Ovary (tissue), 9 donors: Measurements from ENCODE around the gene ACTL6B. TPM values are rescaled to one million over a fixed set of nuclear protein-coding genes. Genes with fewer than 3 reads are reported as not detected.

ENCODE experiments used
- DNase-seq, 5 donors: peaks; one replicate each; pipeline ENCODE4 v3.0.0-alpha.2; 2019 to 2020
- H3K27ac ChIP-seq, 2 donors: fragments of 200-600 bp; one replicate each; pipeline versions ENCODE4 v1.5.1 to v1.8.0; 2019 to 2022
- H3K27me3 ChIP-seq: fragments of 200-600 bp; one replicate; pipeline ENCODE4 v1.8.0; 2022
- H3K36me3 ChIP-seq: fragments of 200-600 bp; sonication (generic); one replicate; pipeline ENCODE4 v1.5.1; 2019
- H3K4me1 ChIP-seq: one replicate; pipeline ENCODE4 v1.8.1; 2013; ENCODE audit warnings: mild to moderate bottlenecking, moderate library complexity; ENCODE audit not compliant: insufficient read depth
- H3K4me3 ChIP-seq: fragments of 200-600 bp; sonication (generic); one replicate; pipeline ENCODE4 v1.5.1; 2017
- H3K9me3 ChIP-seq, 2 donors: fragments of 200-600 bp in 1 of 2; sonication (generic) in 1 of 2; one replicate each; pipeline versions ENCODE4 v1.5.1 to v1.8.1; 2013 to 2019; ENCODE audit warnings: mild to moderate bottlenecking in 1 of 2, moderate library complexity in 1 of 2
- CTCF ChIP-seq, 3 donors: fragments of 450-650 bp in 2 of 3; fragments of 200-600 bp in 1 of 3; IDR thresholded peaks; one replicate each; pipeline versions ENCODE4 v1.5.1 to v1.8.0; 2016 to 2022; ENCODE audit warnings: antibody characterized with exemption in 3 of 3, mild to moderate bottlenecking in 1 of 3
- EP300 ChIP-seq: sonication (generic); formaldehyde crosslinking; IDR thresholded peaks from one replicate; pipeline ENCODE4 v1.6.1; 2017; ENCODE audit warnings: antibody characterized with exemption
- POLR2A ChIP-seq: fragments of 450-650 bp; IDR thresholded peaks from one replicate; pipeline ENCODE4 v1.6.1; 2017; ENCODE audit warnings: antibody characterized with exemption, mild to moderate bottlenecking, moderate library complexity
- WGBS, 3 donors: extraction: QIAGEN DNeasy Blood & Tissue Kit in 1 of 3; methylation state at CpG; one replicate each; pipeline versions ENCODE4 v1.1.5 to v1.1.7; 2013 to 2017; 5-methylcytosine and 5-hydroxymethylcytosine counted together
- intact Hi-C, 4 donors: fragments of 100-400 bp; cut with DNase I; formaldehyde crosslinking; loops; one replicate each; pipeline versions ENCODE4 v1.11.0 to v1.15.1; 2022 to 2023
- polyA plus RNA-seq, 2 donors: library from polyadenylated mRNA; stranded (reverse); fragments of 200-250 nt in 1 of 2; fragments of 350-450 nt in 1 of 2; fragmentation: Illumina TruSeq in 1 of 2; extraction: RNeasy Lipid Tissue Mini Kit (QIAGEN cat#74804) in 1 of 2; gene quantifications; one replicate each; pipeline ENCODE4 v1.2.3, GENCODE V29; 2013 to 2014
- total RNA-seq, 7 donors: library from RNA; depleted of rRNA in 2 of 7; stranded (reverse); fragments of >200 nt in 2 of 7; fragmentation: NEBNext Ultra II Directional in 3 of 7; extraction: Animal tissue kit (Norgen Biotek cat#: 25700) in 3 of 7; gene quantifications; one replicate each; pipeline versions ENCODE4 v1.1.0 to v1.2.4, GENCODE V29; 2016 to 2023
- donor health status: DM: no; HTN: no; CAD: no; lungs with moderate emphysema.
- donor health status: DM: no; HTN: no; CAD: no.
- donor health status: Bipolar disorder and iron deficiency.
- donor health status: DM: yes; HTN: yes; CAD: no.
- donor health status: DM: no; HTN: no; CAD: no.
- donor health status: DM: yes; HTN: yes; CAD: no.

ACTL6B gene
- total and polyA plus RNA-seq, 9 donors, result not detected

GRCh38 chr7:100691676-100692577, 35.7 kb upstream of the ACTL6B start:
- H3K4me1 ChIP-seq, result peaks cover 15% of the 10 kb centered on the region
- peak; percentile 79 to 87 (median 85) for DNase-seq

GRCh38 chr7:100689230-100690135, 33.2 kb upstream of the ACTL6B start:
- Histone ChIP-seq H3K4me3 (no peak overlapping the region), H3K9me3 (no peaks in the 10 kb centered on the region), H3K27ac (no peak overlapping the region), H3K4me1 (peaks cover 15% of the 10 kb centered on the region), H3K36me3 (no peaks in the 10 kb centered on the region), H3K27me3 (no peaks in the 10 kb centered on the region)
- intact Hi-C loops, result loop anchor here (5.0 to 10.0 kb wide), 7 partner anchors 117 to 1108 kb away; partner anchors contain the start of genes LAMTOR4 (in 1 of the 4), SAP25 (in 1 of the 4) and SPACDR (in 1 of the 4)
- DNase-seq, result peak in 2 of 5 donors; percentile 26 to 34
- TF ChIP-seq EP300 (no peak), CTCF (IDR thresholded peaks at IDR 0.05) (no peak)
- WGBS, 3 donors, result 78 to 81% (median 80%) methylated on average over 18 of the region's 18 CpGs

More at GRCh38 chr7:100691676-100692577, 35.7 kb upstream of the ACTL6B start:
- Histone ChIP-seq H3K27ac (peak overlapping the region in 1 of 2 donors; percentile 34), H3K4me3 (peak overlapping the region; percentile 59), H3K9me3 (no peaks in the 10 kb centered on the region), H3K27me3 (no peaks in the 10 kb centered on the region), H3K36me3 (no peaks in the 10 kb centered on the region)
- 21 to 24% (median 23%) methylated on average over 28 of the region's 28 CpGs for WGBS, 3 donors
- TF ChIP-seq POLR2A (no peak), CTCF (IDR thresholded peaks at IDR 0.05) (peak; percentile 80 to 86 (median 84)), EP300 (no peak)
- intact Hi-C loops, result loop anchor here (2.0 to 10.0 kb wide), 7 partner anchors 130 to 1105 kb away; partner anchors contain the start of genes LAMTOR4 (in 1 of the 4) and SPACDR (in 1 of the 4)

- whole genome bisulfite sequencing, 3 donors, result 71 to 75% (median 73%) methylated on average over 15 to 16 of the region's 16 CpGs
- H3K4me3 ChIP-seq, result no peak overlapping the region
- DNase-seq, result no peak
- H3K36me3 ChIP-seq, result no peaks in the 10 kb centered on the region
- no peak overlapping the region for H3K27ac ChIP-seq
- H3K4me1 ChIP-seq, result peaks cover 15% of the 10 kb centered on the region
- no peaks in the 10 kb centered on the region for H3K9me3 ChIP-seq
- intact Hi-C loops, result loop anchor here in 2 of 4 donors (5.0 kb wide), 2 partner anchors 116 to 126 kb away; partner anchors contain the start of gene SAP25 (in 1 of the 2)
- TF ChIP-seq POLR2A (no peak), EP300 (no peak), CTCF (IDR thresholded peaks at IDR 0.05) (no peak)
- no peaks in the 10 kb centered on the region for H3K27me3 ChIP-seq
Measured at GRCh38 chr7:100688326-100688860, 32.1 kb upstream of the ACTL6B start.
